Fibroblast of lung (primary cell): Measurements from ENCODE around the gene NINL.
"Not testable (repeated sequence)": the region's sequence is repeated elsewhere in the genome, so short reads cannot be mapped to it uniquely, and the experiment has no call there.

Experiments
- EZH2 ChIP-seq: IDR thresholded peaks from 2 replicates; pipeline ENCODE4 v1.5.1; 2012; ENCODE audit warnings: low read length, control low read depth, mild to moderate bottlenecking; ENCODE audit errors: missing control alignments
- TF ChIP-seq, protein P1 (sequence below), 2 donors: IDR thresholded peaks in 1 of 2; conservative IDR thresholded peaks in 1 of 2; 1 replicate in 1 of 2; 2 replicates in 1 of 2; pipeline ENCODE4 v1.5.1; 2011 to 2012; ENCODE audit warnings: low read length in 2 of 2, control low read depth in 1 of 2, inconsistent platforms in 1 of 2, low read depth in 1 of 2, mild to moderate bottlenecking in 1 of 2

GRCh38 chr20:25583607-25584006 is 1.7 kb downstream of the NINL start:
- TF ChIP-seq, protein P1, sequence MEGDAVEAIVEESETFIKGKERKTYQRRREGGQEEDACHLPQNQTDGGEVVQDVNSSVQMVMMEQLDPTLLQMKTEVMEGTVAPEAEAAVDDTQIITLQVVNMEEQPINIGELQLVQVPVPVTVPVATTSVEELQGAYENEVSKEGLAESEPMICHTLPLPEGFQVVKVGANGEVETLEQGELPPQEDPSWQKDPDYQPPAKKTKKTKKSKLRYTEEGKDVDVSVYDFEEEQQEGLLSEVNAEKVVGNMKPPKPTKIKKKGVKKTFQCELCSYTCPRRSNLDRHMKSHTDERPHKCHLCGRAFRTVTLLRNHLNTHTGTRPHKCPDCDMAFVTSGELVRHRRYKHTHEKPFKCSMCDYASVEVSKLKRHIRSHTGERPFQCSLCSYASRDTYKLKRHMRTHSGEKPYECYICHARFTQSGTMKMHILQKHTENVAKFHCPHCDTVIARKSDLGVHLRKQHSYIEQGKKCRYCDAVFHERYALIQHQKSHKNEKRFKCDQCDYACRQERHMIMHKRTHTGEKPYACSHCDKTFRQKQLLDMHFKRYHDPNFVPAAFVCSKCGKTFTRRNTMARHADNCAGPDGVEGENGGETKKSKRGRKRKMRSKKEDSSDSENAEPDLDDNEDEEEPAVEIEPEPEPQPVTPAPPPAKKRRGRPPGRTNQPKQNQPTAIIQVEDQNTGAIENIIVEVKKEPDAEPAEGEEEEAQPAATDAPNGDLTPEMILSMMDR (conservative IDR thresholded peaks at IDR 0.05 in 1 of 2, IDR thresholded peaks at IDR 0.05 in 1 of 2; ENCODE audit: low read depth in 1 of 2, low read length in 2 of 2), result not testable (repeated sequence)
- not testable (repeated sequence) for TF ChIP-seq EZH2
